ENCODE measurements around the gene CTSC. TPM values are rescaled to one million over a fixed set of nuclear protein-coding genes. Genes with fewer than 3 reads are reported as not detected.
A peak's percentile ranks its signal among the peaks of the same experiment; 100 is the strongest.

CTSC gene
- total and polyA plus RNA-seq, 2 of the 13 experiments (the other 11 are each of a cell fraction or from before 2014, with no cell fraction given): 144 to 210 TPM

- peak; percentile 37; the same call in 1 of the 2 replicates for TF ChIP-seq EEA1 (CRISPR knock-in tag; IDR thresholded peaks at IDR 0.05; ENCODE audit: borderline replicate concordance)
- TF ChIP-seq AHR (CRISPR knock-in tag; IDR thresholded peaks at IDR 0.05): 0 out of 2 replicates have a peak, but pooled peaks have one; percentile 31
- no peak for TF ChIP-seq ISX (CRISPR knock-in tag; conservative IDR thresholded peaks at IDR 0.05)
- no peak for TF ChIP-seq MED8 (CRISPR knock-in tag; IDR thresholded peaks at IDR 0.05; ENCODE audit: insufficient replicate concordance)
- 0 out of 2 replicates have a peak, but pooled peaks have one; percentile 33 for TF ChIP-seq HES4 (CRISPR knock-in tag; IDR thresholded peaks at IDR 0.05; ENCODE audit: borderline replicate concordance)
- peak; percentile 60 for TF ChIP-seq AGO2 (optimal IDR thresholded peaks at IDR 0.05; ENCODE audit: low read depth, low read length)
- TF ChIP-seq PHF21A (CRISPR knock-in tag; IDR thresholded peaks at IDR 0.05): peak; percentile 36; the same call in 1 of the 2 replicates
- TF ChIP-seq GABPB1 (CRISPR knock-in tag; IDR thresholded peaks at IDR 0.05): peak; percentile 84
- TF ChIP-seq ZNF850 (CRISPR knock-in tag; conservative IDR thresholded peaks at IDR 0.05): no peak
- TF ChIP-seq LRRFIP1 (CRISPR knock-in tag; conservative IDR thresholded peaks at IDR 0.05): no peak
- 0 out of 2 replicates have a peak, but pooled peaks have one; percentile 10 for TF ChIP-seq RARA (CRISPR knock-in tag; IDR thresholded peaks at IDR 0.05)
- no peak for TF ChIP-seq RFX1 (IDR thresholded peaks at IDR 0.05)
- TF ChIP-seq POGZ (CRISPR knock-in tag; IDR thresholded peaks at IDR 0.05): peak; percentile 57; the same call in 1 of the 2 replicates
- TF ChIP-seq SNAI1 (CRISPR knock-in tag; IDR thresholded peaks at IDR 0.05; ENCODE audit: borderline replicate concordance): no peak
- TF ChIP-seq ZNF20 (CRISPR knock-in tag; IDR thresholded peaks at IDR 0.05): no peak
- TF ChIP-seq ZBTB38 (CRISPR knock-in tag; IDR thresholded peaks at IDR 0.05): peak; percentile 80
- TF ChIP-seq KLF6 (CRISPR knock-in tag; IDR thresholded peaks at IDR 0.05): peak; percentile 81; the same call in 1 of the 2 replicates
- TF ChIP-seq TEAD3 (CRISPR knock-in tag; optimal IDR thresholded peaks at IDR 0.05; ENCODE audit: borderline replicate concordance): no peak
- 0 out of 2 replicates have a peak, but pooled peaks have one; percentile 43 for TF ChIP-seq ETV6 (CRISPR knock-in tag; conservative IDR thresholded peaks at IDR 0.05)
- no peak for TF ChIP-seq JUN (CRISPR knock-in tag; IDR thresholded peaks at IDR 0.05)
- TF ChIP-seq MBD4 (IDR thresholded peaks at IDR 0.05; ENCODE audit: borderline replicate concordance, low read length): no peak
- TF ChIP-seq ZNF441 (CRISPR knock-in tag; IDR thresholded peaks at IDR 0.05; ENCODE audit: borderline replicate concordance): peak; percentile 36; the same call in 1 of the 2 replicates
- TF ChIP-seq ATF4 (CRISPR knock-in tag; IDR thresholded peaks at IDR 0.05): peak in 1 of 2 experiments; percentile 31; a peak in 1 of 4 replicates
- no peak for TF ChIP-seq MAFF (IDR thresholded peaks at IDR 0.05; ENCODE audit: low read depth, low read length)
- TF ChIP-seq ZNF124 (CRISPR knock-in tag; IDR thresholded peaks at IDR 0.05): 0 out of 2 replicates have a peak, but pooled peaks have one; percentile 32
- no peak for TF ChIP-seq ZFYVE20 (CRISPR knock-in tag; IDR thresholded peaks at IDR 0.05; ENCODE audit: borderline replicate concordance, low read depth)
- no peak for TF ChIP-seq ZNF652 (CRISPR knock-in tag; IDR thresholded peaks at IDR 0.05; ENCODE audit: borderline replicate concordance, low read depth)
- TF ChIP-seq GATAD2A (CRISPR knock-in tag; IDR thresholded peaks at IDR 0.05): peak; percentile 36; the same call in 1 of the 2 replicates
- peak; percentile 77 for TF ChIP-seq ERF (CRISPR knock-in tag; IDR thresholded peaks at IDR 0.05)
Observed at GRCh38 chr11:88337181-88337986, at the start of gene CTSC (continued).
